Thymus (tissue), 11 donors: ENCODE measurements around the gene OPCML. TPM values are rescaled to one million over a fixed set of nuclear protein-coding genes. Genes with fewer than 3 reads are reported as not detected.

Source experiments
- DNase-seq, 9 donors: peaks; one replicate each; pipeline ENCODE4 v3.0.0-alpha.2; 2013; ENCODE audit warnings: low spot score in 9 of 9, low read depth in 6 of 9, missing footprints in 1 of 9
- H3K27ac ChIP-seq, 2 donors: one replicate each; pipeline ENCODE4 v1.5.1; 2013; ENCODE audit warnings: control low read depth in 1 of 2, low read depth in 1 of 2, low read length in 1 of 2, mild to moderate bottlenecking in 1 of 2, moderate library complexity in 1 of 2
- H3K27me3 ChIP-seq, 2 donors: one replicate each; pipeline ENCODE4 v1.5.1; 2013; ENCODE audit warnings: low read length in 1 of 2; ENCODE audit not compliant: control insufficient read depth in 2 of 2, insufficient read depth in 1 of 2
- H3K36me3 ChIP-seq, 2 donors: one replicate each; pipeline ENCODE4 v1.5.1; 2013; ENCODE audit warnings: low read length in 1 of 2, mild to moderate bottlenecking in 1 of 2, moderate library complexity in 1 of 2; ENCODE audit not compliant: control insufficient read depth in 2 of 2, insufficient read depth in 2 of 2
- H3K4me1 ChIP-seq, 2 donors: one replicate each; pipeline ENCODE4 v1.5.1; 2013; ENCODE audit warnings: low read length in 2 of 2; ENCODE audit not compliant: control insufficient read depth in 2 of 2, insufficient read depth in 2 of 2
- H3K4me3 ChIP-seq, 2 donors: one replicate each; pipeline ENCODE4 v1.5.1; 2013; ENCODE audit warnings: low read length in 2 of 2, control low read depth in 1 of 2, mild to moderate bottlenecking in 1 of 2
- H3K9me3 ChIP-seq, 2 donors: one replicate each; pipeline ENCODE4 v1.5.1; 2013; ENCODE audit warnings: low read length in 1 of 2, mild to moderate bottlenecking in 1 of 2; ENCODE audit not compliant: control insufficient read depth in 2 of 2, insufficient read depth in 1 of 2
- whole genome bisulfite sequencing: extraction: QIAGEN DNeasy Blood & Tissue Kit; methylation state at CpG from one replicate; pipeline ENCODE4 v1.1.7; 2013; 5-methylcytosine and 5-hydroxymethylcytosine counted together
- polyA plus RNA-seq: library from polyadenylated mRNA; stranded (reverse); fragments of 200-250 nt; gene quantifications from one replicate; pipeline ENCODE4 v1.2.3, GENCODE V29; 2013
- total RNA-seq: library from RNA; stranded (reverse); fragments of 120-200 nt; gene quantifications from one replicate; pipeline ENCODE4 v1.2.4, GENCODE V29; 2013
- donor health status: healthy.

The OPCML gene
- total and polyA plus RNA-seq, 2 donors: 0.07 to 0.09 TPM

GRCh38 chr11:133476570-133477250, 55.6 kb downstream of the OPCML start:
- Histone ChIP-seq H3K27ac (no peak overlapping the region), H3K27me3 (no peaks in the 10 kb centered on the region), H3K4me1 (no peaks in the 10 kb centered on the region), H3K36me3 (no peaks in the 10 kb centered on the region), H3K9me3 (no peaks in the 10 kb centered on the region), H3K4me3 (no peak overlapping the region)
- WGBS: 70% methylated on average over 11 of the region's 11 CpGs
- DNase-seq: no peak

- no peaks in the 10 kb centered on the region for H3K9me3 ChIP-seq
- H3K36me3 ChIP-seq: no peaks in the 10 kb centered on the region
- H3K27ac ChIP-seq: no peak overlapping the region
- no peaks in the 10 kb centered on the region for H3K4me1 ChIP-seq
- no peaks in the 10 kb centered on the region for H3K27me3 ChIP-seq
- WGBS: 87% methylated on average over 6 of the region's 6 CpGs
- H3K4me3 ChIP-seq: no peak overlapping the region
- no peak for DNase-seq
These were observed 57.8 kb downstream of the OPCML start for GRCh38 chr11:133474461-133474860.

- no peaks in the 10 kb centered on the region for H3K4me1 ChIP-seq
These were observed 64.6 kb downstream of the OPCML start for GRCh38 chr11:133467686-133468085.

DNA sequence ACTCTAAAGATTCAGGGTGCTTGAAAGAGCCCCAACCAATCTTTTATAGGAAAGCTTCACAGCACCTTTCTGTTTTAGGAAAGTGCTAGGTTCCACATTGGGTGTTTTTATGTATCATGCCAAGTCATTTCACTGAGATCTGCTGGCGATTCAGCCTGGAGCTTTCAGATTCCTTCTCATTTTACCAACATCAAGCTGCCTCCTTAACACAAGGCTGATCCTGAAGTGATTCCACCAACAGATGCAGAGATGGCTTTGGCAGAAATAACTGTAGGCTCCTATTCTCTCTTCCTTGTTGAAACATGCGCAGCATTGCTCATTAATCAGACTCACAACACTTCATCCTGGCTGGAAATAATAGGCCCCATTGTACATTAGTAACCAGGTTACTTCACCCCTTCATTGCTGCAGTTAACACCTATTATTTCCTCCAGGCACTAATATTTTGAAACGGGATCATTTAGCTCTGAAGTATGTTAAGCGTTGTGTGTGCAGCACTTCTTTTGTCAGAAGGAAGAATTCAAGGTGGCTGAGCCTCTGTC, 89.0 kb downstream of the OPCML start:
- WGBS: 80% methylated on average over 4 of the region's 4 CpGs
- DNase-seq: no peak
- no peak overlapping the region for H3K27ac ChIP-seq

More at GRCh38 chr11:133467686-133468085, 64.6 kb downstream of the OPCML start:
- no peaks in the 10 kb centered on the region for H3K27me3 ChIP-seq
- H3K27ac ChIP-seq: no peak overlapping the region
- DNase-seq: no peak
- H3K36me3 ChIP-seq: no peaks in the 10 kb centered on the region
- no peaks in the 10 kb centered on the region for H3K9me3 ChIP-seq
- 89% methylated on average over 1 of the region's 1 CpG for WGBS
- no peak overlapping the region for H3K4me3 ChIP-seq

DNA sequence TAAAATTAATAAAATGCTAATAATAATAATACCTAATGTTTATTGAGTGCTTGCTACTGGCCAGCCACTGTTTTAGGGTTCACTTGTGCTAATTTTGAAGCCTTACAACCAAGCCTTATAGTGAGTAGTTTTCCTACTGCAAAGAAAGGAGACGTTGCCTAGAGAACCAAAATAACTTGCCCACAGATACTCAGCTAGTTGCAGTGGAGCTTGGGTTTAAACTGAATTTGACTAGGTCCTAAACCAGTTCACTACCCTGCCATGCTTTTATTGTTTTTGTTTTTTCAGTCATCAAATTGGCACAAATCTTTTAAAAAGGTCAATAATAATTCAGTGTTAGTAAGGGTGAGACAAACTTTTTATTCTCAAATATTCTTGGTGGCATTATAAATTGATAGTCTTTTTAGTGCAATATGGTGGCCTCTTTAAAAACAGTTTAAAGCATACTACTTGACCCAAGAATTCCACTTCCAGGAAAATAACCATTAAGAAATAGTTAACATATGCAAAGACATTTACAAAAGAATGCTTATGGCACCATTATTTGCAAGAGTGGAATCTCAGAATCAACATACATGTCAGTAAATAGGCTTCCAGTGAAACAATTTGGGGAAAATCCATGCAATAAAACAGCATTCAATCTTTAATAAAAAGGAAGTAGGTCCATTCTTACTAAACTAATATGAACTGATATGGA, 90.2 kb downstream of the OPCML start:
- 85% methylated on average over 1 of the region's 1 CpG for WGBS
- Histone ChIP-seq H3K4me1 (no peaks in the 10 kb centered on the region), H3K9me3 (no peaks in the 10 kb centered on the region)

More for the DNA sequence above, 89.0 kb downstream of the OPCML start:
- Histone ChIP-seq H3K36me3 (no peaks in the 10 kb centered on the region), H3K27me3 (no peaks in the 10 kb centered on the region), H3K9me3 (no peaks in the 10 kb centered on the region), H3K4me3 (no peak overlapping the region), H3K4me1 (no peaks in the 10 kb centered on the region)

DNA sequence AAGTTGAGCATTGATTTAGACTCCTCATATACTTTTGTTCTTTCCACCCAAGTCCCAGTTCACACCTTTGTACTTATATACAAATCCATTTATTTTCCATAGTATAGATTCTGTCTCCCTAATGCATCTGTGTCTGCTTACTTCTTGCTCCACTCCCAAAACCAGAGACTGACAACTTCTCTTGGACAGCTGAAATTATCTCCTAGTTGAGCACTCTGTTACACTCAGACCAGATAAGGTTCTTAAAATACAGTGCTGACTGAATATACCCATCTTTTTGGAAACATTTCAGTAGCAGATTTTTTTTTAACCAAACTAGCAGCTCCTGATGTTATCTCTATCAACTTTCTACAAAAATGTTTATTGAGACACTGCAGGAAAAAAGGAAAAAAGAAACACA, 106.3 kb downstream of the OPCML start:
- no peak for DNase-seq
- Histone ChIP-seq H3K27ac (no peak overlapping the region), H3K9me3 (no peaks in the 10 kb centered on the region), H3K4me1 (no peaks in the 10 kb centered on the region), H3K4me3 (no peak overlapping the region), H3K27me3 (no peaks in the 10 kb centered on the region), H3K36me3 (no peaks in the 10 kb centered on the region)

More for the DNA sequence above, 90.2 kb downstream of the OPCML start:
- Histone ChIP-seq H3K27me3 (no peaks in the 10 kb centered on the region), H3K27ac (no peak overlapping the region), H3K4me3 (no peak overlapping the region), H3K36me3 (no peaks in the 10 kb centered on the region)
- no peak for DNase-seq

DNA sequence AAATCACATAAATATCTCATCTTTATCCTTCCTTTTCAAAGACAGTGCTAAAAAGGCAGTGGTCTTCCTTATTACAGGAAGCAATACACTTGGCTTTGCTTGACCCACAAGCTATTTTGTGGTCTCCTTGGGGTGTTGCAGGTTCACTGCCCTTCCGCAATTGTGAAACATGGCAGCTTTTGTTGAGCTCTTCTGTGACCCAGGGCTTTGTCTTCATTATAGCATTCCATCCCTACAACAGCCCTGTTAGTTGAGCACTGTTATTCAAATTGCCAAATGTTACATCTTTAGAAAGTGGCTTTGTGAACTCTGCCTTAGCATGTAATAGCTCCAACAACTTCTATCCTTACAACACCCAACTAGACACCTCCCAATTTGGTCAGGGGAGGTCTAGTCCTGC, 107.1 kb downstream of the OPCML start:
- no peaks in the 10 kb centered on the region for H3K36me3 ChIP-seq
- H3K9me3 ChIP-seq: no peaks in the 10 kb centered on the region
- H3K27me3 ChIP-seq: no peaks in the 10 kb centered on the region
- no peak overlapping the region for H3K27ac ChIP-seq
- H3K4me3 ChIP-seq: no peak overlapping the region
- 76% methylated on average over 1 of the region's 1 CpG for WGBS
- H3K4me1 ChIP-seq: no peaks in the 10 kb centered on the region
- DNase-seq: no peak

DNA sequence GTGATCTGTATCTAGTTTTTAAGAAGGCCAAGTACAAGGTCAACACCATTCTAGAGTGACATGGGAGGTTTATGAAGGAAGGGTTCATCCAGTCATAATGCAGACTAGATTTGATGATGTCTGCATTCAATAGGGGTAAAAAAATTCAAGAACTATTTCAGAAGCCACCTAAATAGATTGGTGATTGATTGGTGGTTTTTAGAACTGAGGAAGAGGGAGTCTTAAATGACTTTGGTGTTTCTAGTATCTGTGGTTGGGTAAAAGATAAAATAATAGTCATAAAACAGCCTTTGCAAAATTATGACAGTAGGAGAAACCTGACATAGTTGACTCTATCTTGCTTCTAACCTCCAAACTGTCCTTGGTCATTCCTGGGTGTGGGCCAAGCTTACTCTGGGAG, 114.1 kb downstream of the OPCML start:
- no peak for DNase-seq
- no peaks in the 10 kb centered on the region for H3K9me3 ChIP-seq
- H3K36me3 ChIP-seq: no peaks in the 10 kb centered on the region
- no peak overlapping the region for H3K27ac ChIP-seq
- H3K27me3 ChIP-seq: no peaks in the 10 kb centered on the region
- no peaks in the 10 kb centered on the region for H3K4me1 ChIP-seq
- no peak overlapping the region for H3K4me3 ChIP-seq

GRCh38 chr11:133414506-133414905, 117.8 kb downstream of the OPCML start:
- 85% methylated on average over 6 of the region's 6 CpGs for WGBS
- no peaks in the 10 kb centered on the region for H3K4me1 ChIP-seq
- no peaks in the 10 kb centered on the region for H3K9me3 ChIP-seq

More at GRCh38 chr11:133414506-133414905, 117.8 kb downstream of the OPCML start:
- DNase-seq: no peak
- no peak overlapping the region for H3K4me3 ChIP-seq
- H3K36me3 ChIP-seq: no peaks in the 10 kb centered on the region
- H3K27me3 ChIP-seq: no peaks in the 10 kb centered on the region
- no peak overlapping the region for H3K27ac ChIP-seq
